IPS-18a (cell line): Measurements from ENCODE around the gene CDH23.
A peak's percentile ranks its signal among the peaks of the same experiment; 100 is the strongest.

Experiments used
- H3K27ac ChIP-seq: one replicate; pipeline ENCODE4 v1.5.1; 2013; ENCODE audit warnings: low read length
- H3K27me3 ChIP-seq: one replicate; pipeline ENCODE4 v1.6.1; 2013; ENCODE audit warnings: mild to moderate bottlenecking, low read length; ENCODE audit not compliant: control insufficient read depth, insufficient read depth
- H3K36me3 ChIP-seq: one replicate; pipeline ENCODE4 v1.6.1; 2013; ENCODE audit warnings: low read depth, low read length; ENCODE audit not compliant: control insufficient read depth
- H3K4me1 ChIP-seq: one replicate; pipeline ENCODE4 v1.6.1; 2013; ENCODE audit warnings: low read depth, low read length; ENCODE audit not compliant: control insufficient read depth
- H3K4me3 ChIP-seq: one replicate; pipeline ENCODE4 v1.5.1; 2013; ENCODE audit warnings: low read length
- H3K9ac ChIP-seq: one replicate; pipeline ENCODE4 v1.6.1; 2013; ENCODE audit warnings: mild to moderate bottlenecking, low read length, moderate library complexity
- H3K9me3 ChIP-seq: one replicate; pipeline ENCODE4 v1.6.1; 2013; ENCODE audit warnings: low read depth, low read length; ENCODE audit not compliant: control insufficient read depth

The CDH23 gene

GRCh38 chr10:71840177-71840957 is 443.6 kb downstream of the CDH23 start:
- no peaks in the 10 kb centered on the region for H3K27me3 ChIP-seq
- H3K9ac ChIP-seq, result no peak overlapping the region
- peaks cover 36% of the 10 kb centered on the region for H3K4me1 ChIP-seq
- peak overlapping the region; percentile 3 for H3K27ac ChIP-seq
- peak overlapping the region; percentile 21 for H3K4me3 ChIP-seq
- no peaks in the 10 kb centered on the region for H3K36me3 ChIP-seq
- no peaks in the 10 kb centered on the region for H3K9me3 ChIP-seq

DNA sequence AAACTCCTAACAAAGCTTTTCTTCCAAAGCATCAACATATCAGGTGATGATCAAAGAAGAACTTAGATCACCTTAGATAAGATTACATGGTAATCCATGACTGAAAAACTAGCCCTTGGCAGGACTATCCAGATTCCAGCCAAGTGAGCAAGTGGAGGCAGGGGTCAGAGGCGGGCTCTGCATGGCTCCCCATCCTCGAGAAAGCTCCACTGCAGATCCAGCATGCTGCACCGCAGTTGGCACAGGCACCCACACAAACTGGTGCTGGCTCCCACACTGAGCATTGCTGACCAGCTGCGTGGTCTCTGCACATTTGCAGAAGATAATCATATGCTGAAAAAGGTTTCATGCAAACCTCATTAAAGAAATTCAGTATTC is 444.2 kb downstream of the CDH23 start:
- Histone ChIP-seq H3K27me3 (no peaks in the 10 kb centered on the region), H3K9ac (no peak overlapping the region), H3K27ac (peak overlapping the region; percentile 3), H3K4me3 (no peak overlapping the region), H3K4me1 (peaks cover 36% of the 10 kb centered on the region), H3K9me3 (no peaks in the 10 kb centered on the region), H3K36me3 (no peaks in the 10 kb centered on the region)

DNA sequence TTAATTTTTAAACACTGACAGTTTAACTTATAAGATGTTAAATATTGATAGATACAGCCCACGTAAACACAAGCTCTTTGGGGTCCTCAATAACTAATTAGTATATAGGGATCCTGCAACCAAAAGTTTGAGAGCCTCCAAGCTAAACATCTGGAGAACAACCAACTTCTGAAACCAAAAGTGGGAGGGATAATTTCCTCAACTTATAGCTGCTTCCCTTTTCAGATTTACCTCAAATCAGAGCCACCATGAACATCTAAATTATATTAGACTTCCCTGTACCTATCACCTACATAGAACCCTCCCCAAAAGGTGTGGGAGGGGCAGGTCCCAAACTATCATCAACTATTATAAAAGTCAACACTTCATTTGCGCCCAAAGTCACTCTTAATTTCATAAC is 445.7 kb downstream of the CDH23 start:
- no peaks in the 10 kb centered on the region for H3K9me3 ChIP-seq
- H3K9ac ChIP-seq, result no peak overlapping the region
- no peaks in the 10 kb centered on the region for H3K27me3 ChIP-seq
- peaks cover 26% of the 10 kb centered on the region for H3K4me1 ChIP-seq
- H3K36me3 ChIP-seq, result no peaks in the 10 kb centered on the region
- H3K27ac ChIP-seq, result no peak overlapping the region
- H3K4me3 ChIP-seq, result no peak overlapping the region

DNA sequence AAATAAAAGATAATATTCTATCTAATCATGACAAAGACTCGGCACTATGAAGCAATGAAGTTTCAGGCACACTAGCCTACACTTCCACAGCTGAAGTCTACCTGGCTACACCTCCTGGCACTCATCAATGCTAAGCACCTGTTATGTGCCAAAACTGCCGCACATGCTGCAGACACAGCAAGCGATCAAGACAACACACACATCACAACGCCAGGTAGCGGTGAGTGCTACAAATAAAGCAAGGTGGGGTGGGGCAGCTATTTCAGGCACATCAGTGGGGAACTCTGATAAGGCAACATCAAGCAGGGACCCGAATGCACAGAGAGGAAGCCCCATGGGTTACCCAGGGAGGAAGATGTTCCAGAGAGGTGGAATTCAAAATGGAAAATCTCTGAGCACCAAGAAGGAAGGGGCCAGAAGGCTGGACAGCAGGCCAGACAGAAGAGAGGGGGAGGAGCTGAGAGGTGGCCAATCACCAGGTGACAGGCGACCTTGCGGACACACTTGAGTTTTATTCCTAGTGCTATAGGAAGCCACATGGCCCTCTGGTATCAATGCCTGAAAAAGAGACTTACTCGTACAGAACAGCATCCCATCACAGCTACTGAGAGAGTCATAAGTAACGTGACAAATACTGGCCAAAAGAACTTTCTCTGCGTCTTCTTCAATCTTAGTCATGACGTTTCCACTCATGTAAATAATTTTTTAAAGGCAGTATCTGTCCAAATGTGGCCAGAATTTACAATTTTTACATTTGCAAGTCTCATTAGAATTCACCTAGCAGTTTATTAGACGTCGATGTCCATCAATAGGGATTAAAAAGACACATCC is 446.4 kb downstream of the CDH23 start:
- Histone ChIP-seq H3K27ac (no peak overlapping the region), H3K4me1 (peaks cover 21% of the 10 kb centered on the region), H3K4me3 (no peak overlapping the region)

DNA sequence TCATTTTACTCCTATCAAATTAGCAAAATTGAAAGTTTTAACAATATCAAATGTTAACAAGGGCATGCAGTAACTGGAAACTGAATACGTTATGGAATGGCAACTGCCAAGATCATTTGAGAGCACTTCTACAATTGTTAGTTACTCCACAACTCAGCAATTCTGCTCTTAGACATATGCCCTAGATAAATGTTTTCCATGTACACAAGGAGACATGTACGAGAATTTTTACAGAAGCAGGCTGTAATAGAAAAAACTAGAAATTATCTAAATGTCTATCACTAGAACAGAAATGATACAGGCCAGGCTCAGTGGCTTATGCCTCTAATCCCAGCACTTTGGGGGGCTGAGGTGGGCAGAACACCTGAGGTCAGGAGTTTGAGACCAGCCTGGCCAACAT is 447.4 kb downstream of the CDH23 start:
- Histone ChIP-seq H3K4me3 (no peak overlapping the region), H3K27me3 (no peaks in the 10 kb centered on the region), H3K36me3 (no peaks in the 10 kb centered on the region), H3K4me1 (peaks cover 27% of the 10 kb centered on the region), H3K27ac (no peak overlapping the region), H3K9me3 (no peaks in the 10 kb centered on the region), H3K9ac (no peak overlapping the region)

More for the DNA sequence above, 446.4 kb downstream of the CDH23 start:
- Histone ChIP-seq H3K9ac (no peak overlapping the region), H3K9me3 (no peaks in the 10 kb centered on the region), H3K36me3 (no peaks in the 10 kb centered on the region), H3K27me3 (no peaks in the 10 kb centered on the region)

DNA sequence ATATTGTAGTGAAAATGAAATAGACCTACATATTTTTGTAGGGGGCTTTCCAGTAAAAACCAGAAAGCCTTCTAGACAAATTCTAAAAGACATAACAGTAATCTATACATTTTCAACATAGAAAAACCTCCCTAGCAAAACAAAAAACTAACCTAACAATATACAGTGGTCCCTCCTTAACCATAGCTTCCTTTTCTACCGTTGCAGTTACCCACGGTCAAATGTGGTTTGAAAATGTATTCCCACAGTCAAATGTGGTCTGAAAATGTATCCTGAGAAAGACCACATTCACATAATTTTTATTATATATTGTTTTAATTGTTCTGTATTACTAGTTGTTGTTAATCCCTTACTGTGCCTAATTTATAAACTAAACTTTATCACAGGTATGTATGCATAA is 448.0 kb downstream of the CDH23 start:
- no peak overlapping the region for H3K9ac ChIP-seq
- H3K9me3 ChIP-seq, result no peaks in the 10 kb centered on the region
- no peak overlapping the region for H3K4me3 ChIP-seq
- peaks cover 23% of the 10 kb centered on the region for H3K4me1 ChIP-seq
- no peaks in the 10 kb centered on the region for H3K27me3 ChIP-seq
- H3K36me3 ChIP-seq, result no peaks in the 10 kb centered on the region
- no peak overlapping the region for H3K27ac ChIP-seq

GRCh38 chr10:71845410-71846405 is 449.0 kb downstream of the CDH23 start:
- H3K27ac ChIP-seq, result no peak overlapping the region

DNA sequence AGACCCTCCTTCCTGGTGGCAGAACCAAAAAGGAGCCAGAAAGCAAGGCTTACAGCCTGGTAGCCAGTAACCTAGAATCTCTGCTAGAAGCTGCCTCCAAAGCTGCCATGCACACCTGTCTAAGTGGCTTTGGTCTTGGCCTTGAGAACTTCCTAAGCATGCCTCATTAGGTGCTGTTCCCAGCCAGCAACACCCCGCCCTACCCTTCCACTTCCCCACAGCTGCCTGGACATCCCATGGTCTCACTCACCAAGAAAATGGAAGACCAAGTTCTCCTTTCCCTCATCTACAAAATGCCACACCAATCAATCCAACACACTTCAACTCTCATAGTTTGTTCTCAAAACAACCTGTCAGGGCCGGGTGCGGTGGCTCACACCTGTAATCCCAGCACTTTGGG is 450.1 kb downstream of the CDH23 start:
- Histone ChIP-seq H3K36me3 (no peaks in the 10 kb centered on the region), H3K4me1 (peaks cover 9% of the 10 kb centered on the region), H3K27me3 (no peaks in the 10 kb centered on the region), H3K9me3 (no peaks in the 10 kb centered on the region), H3K4me3 (no peak overlapping the region), H3K9ac (no peak overlapping the region), H3K27ac (no peak overlapping the region)

More at GRCh38 chr10:71845410-71846405, 449.0 kb downstream of the CDH23 start:
- no peak overlapping the region for H3K9ac ChIP-seq
- no peaks in the 10 kb centered on the region for H3K27me3 ChIP-seq
- no peaks in the 10 kb centered on the region for H3K36me3 ChIP-seq
- peaks cover 14% of the 10 kb centered on the region for H3K4me1 ChIP-seq
- H3K4me3 ChIP-seq, result no peak overlapping the region
- no peaks in the 10 kb centered on the region for H3K9me3 ChIP-seq

DNA sequence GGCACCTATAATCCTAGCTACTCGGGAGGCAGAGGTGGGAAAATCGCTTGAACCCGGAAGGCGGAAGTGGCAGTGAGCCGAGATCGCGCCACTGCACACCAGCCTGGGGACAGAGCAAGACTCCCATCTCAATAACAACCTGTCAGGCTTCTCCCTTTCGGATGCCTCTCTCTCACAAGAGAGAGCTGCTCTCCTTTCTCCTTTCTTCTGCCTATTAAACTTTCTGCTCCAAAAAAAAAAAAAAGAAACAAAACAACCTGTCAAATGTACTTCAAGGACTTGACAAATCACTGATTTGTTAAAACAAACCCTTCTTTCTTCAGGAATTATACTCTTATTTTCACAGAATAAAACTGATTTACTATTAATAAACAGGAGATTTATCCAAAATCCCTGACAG is 450.7 kb downstream of the CDH23 start:
- Histone ChIP-seq H3K9ac (no peak overlapping the region), H3K36me3 (no peaks in the 10 kb centered on the region), H3K4me1 (peaks cover 9% of the 10 kb centered on the region), H3K9me3 (no peaks in the 10 kb centered on the region), H3K4me3 (no peak overlapping the region), H3K27me3 (no peaks in the 10 kb centered on the region), H3K27ac (no peak overlapping the region)

DNA sequence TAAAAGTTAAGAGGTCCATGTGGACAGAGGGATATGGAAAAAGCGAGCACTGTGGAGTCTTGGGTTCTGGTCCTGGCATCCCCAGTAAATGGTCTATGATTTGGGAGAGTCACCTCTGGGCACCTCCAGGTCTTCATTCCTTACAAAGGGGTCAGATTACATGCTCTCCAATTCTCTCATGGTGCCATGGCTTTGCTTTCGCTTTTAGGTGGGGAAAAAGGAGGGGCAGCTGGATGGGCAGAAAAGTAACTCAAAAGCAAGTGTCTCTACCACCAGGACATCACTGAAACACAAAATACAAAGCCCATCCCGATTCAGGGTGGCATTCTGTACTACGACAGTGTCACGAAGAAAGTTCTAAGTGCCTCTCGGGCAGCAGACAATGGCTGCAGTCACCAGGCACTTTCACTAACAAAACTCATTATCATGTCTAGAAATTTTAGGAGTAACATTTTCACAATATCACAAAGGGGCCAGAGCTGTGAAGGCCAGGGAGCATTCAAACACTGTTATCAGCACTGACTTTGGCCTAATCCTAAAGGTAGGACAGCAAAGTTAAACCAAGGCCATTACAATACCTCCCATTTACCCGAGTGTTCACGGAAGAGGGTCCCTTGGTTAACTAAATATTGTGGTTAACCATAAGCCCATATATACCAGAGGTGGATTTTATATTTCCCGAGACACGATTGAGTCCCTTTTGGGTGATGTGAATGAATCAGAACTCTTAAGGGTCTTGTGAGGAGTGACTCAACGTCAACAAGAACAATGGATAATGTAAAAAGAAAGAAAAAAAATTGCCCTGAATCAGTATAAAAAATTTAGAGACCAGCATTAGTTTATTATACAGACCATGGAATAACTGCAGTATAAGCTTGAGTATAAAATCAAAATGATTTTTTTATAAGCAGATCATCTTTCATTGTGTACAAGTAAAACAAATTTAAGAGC is 451.9 kb downstream of the CDH23 start:
- H3K36me3 ChIP-seq, result no peaks in the 10 kb centered on the region
- peaks cover 9% of the 10 kb centered on the region for H3K4me1 ChIP-seq
- no peak overlapping the region for H3K27ac ChIP-seq
- H3K9me3 ChIP-seq, result no peaks in the 10 kb centered on the region
- H3K27me3 ChIP-seq, result no peaks in the 10 kb centered on the region
- peak overlapping the region; percentile 1 for H3K4me3 ChIP-seq
- no peak overlapping the region for H3K9ac ChIP-seq
